Mesenchymal stem cell (in vitro differentiated cells and primary cell): ENCODE measurements around the gene EEF2K.

Source experiments
- DNase-seq: peaks from one replicate; pipeline ENCODE4 v3.0.0-alpha.2; 2013
- H2AFZ ChIP-seq: one replicate; pipeline ENCODE4 v1.6.1; 2013; ENCODE audit warnings: low read depth, mild to moderate bottlenecking, control low read depth, inconsistent platforms, low read length, moderate library complexity
- H2AK5ac ChIP-seq: 2 replicates; pipeline ENCODE4 v1.6.1; 2013; ENCODE audit warnings: low read length, moderate library complexity, mild to moderate bottlenecking, inconsistent platforms; ENCODE audit not compliant: severe bottlenecking
- H2BK120ac ChIP-seq: one replicate; pipeline ENCODE4 v1.6.1; 2013; ENCODE audit warnings: low read depth, mild to moderate bottlenecking, inconsistent platforms, low read length, moderate library complexity
- H2BK12ac ChIP-seq, 2 experiments: one replicate each; pipeline ENCODE4 v1.6.1; 2013; ENCODE audit warnings: inconsistent platforms in 2 of 2, low read length in 2 of 2, mild to moderate bottlenecking in 2 of 2, moderate library complexity in 2 of 2, control low read depth in 1 of 2
- H2BK15ac ChIP-seq: one replicate; pipeline ENCODE4 v1.6.1; 2013; ENCODE audit warnings: mild to moderate bottlenecking, low read depth, inconsistent platforms; ENCODE audit not compliant: poor library complexity, severe bottlenecking
- H2BK5ac ChIP-seq: 2 replicates; pipeline ENCODE4 v1.6.1; 2013; ENCODE audit warnings: low read depth, mild to moderate bottlenecking, low read length, control low read depth, inconsistent platforms; ENCODE audit not compliant: poor library complexity, severe bottlenecking
- H3K14ac ChIP-seq, 2 experiments: one replicate each; pipeline ENCODE4 v1.6.1; 2013; ENCODE audit warnings: inconsistent platforms in 2 of 2, low read length in 2 of 2, control low read depth in 1 of 2, mild to moderate bottlenecking in 1 of 2, moderate library complexity in 1 of 2
- H3K18ac ChIP-seq, 2 experiments: one replicate each; pipeline ENCODE4 v1.6.1; 2013; ENCODE audit warnings: inconsistent platforms in 2 of 2, low read length in 2 of 2, control low read depth in 1 of 2, low read depth in 1 of 2, mild to moderate bottlenecking in 1 of 2
- H3K23ac ChIP-seq, 2 experiments: one replicate each; pipeline ENCODE4 v1.6.1; 2013; ENCODE audit warnings: inconsistent platforms in 2 of 2, low read length in 2 of 2, mild to moderate bottlenecking in 2 of 2, moderate library complexity in 2 of 2, control low read depth in 1 of 2
- H3K27ac ChIP-seq: 2 replicates; pipeline ENCODE4 v1.5.1; 2013; ENCODE audit warnings: mild to moderate bottlenecking, moderate library complexity, low read length, control low read depth, inconsistent platforms; ENCODE audit not compliant: poor library complexity, severe bottlenecking
- H3K27me3 ChIP-seq, 2 experiments: 2 replicates each; pipeline versions ENCODE4 v1.6.1 to v1.7.0; 2013; ENCODE audit warnings: low read length in 2 of 2, mild to moderate bottlenecking in 2 of 2, moderate library complexity in 2 of 2, control low read depth in 1 of 2, inconsistent platforms in 1 of 2; ENCODE audit not compliant: control insufficient read depth in 1 of 2, insufficient read depth in 1 of 2
- H3K36me3 ChIP-seq, 2 experiments: 2 replicates each; pipeline versions ENCODE4 v1.6.1 to v1.7.0; 2013; ENCODE audit warnings: low read length in 2 of 2, control low read depth in 1 of 2, inconsistent platforms in 1 of 2, low read depth in 1 of 2, mild to moderate bottlenecking in 1 of 2; ENCODE audit not compliant: insufficient read depth in 2 of 2, control insufficient read depth in 1 of 2
- H3K4ac ChIP-seq, 2 experiments: one replicate each; pipeline ENCODE4 v1.6.1; 2013; ENCODE audit warnings: inconsistent platforms in 2 of 2, low read length in 2 of 2, mild to moderate bottlenecking in 2 of 2, moderate library complexity in 2 of 2, control low read depth in 1 of 2, low read depth in 1 of 2
- H3K4me1 ChIP-seq: 2 replicates; pipeline ENCODE4 v1.6.1; 2013; ENCODE audit warnings: low read depth, low read length, control low read depth; ENCODE audit not compliant: control insufficient read depth, insufficient read depth
- H3K4me2 ChIP-seq: 2 replicates; pipeline ENCODE4 v1.6.1; 2013; ENCODE audit warnings: low read length, mild to moderate bottlenecking, inconsistent platforms; ENCODE audit not compliant: poor library complexity, severe bottlenecking
- H3K4me3 ChIP-seq, 2 experiments: 2 replicates each; pipeline versions ENCODE4 v1.5.1 to v1.7.0; 2013; ENCODE audit warnings: low read length in 2 of 2, mild to moderate bottlenecking in 2 of 2, control low read depth in 1 of 2, low read depth in 1 of 2; ENCODE audit not compliant: insufficient read depth in 1 of 2
- H3K79me1 ChIP-seq: replicated peaks from 2 replicates; pipeline ENCODE4 v1.6.1; 2013; ENCODE audit warnings: mild to moderate bottlenecking, control low read depth, low read length, inconsistent platforms; ENCODE audit not compliant: poor library complexity, severe bottlenecking
- H3K9ac ChIP-seq: 2 replicates; pipeline ENCODE4 v1.7.0; 2013; ENCODE audit warnings: mild to moderate bottlenecking, low read length, moderate library complexity
- H3K9me3 ChIP-seq: 2 replicates; pipeline ENCODE4 v1.7.0; 2013; ENCODE audit warnings: mild to moderate bottlenecking, low read length; ENCODE audit not compliant: control insufficient read depth
- H4K8ac ChIP-seq: one replicate; pipeline ENCODE4 v1.6.1; 2013; ENCODE audit warnings: inconsistent platforms, mild to moderate bottlenecking, low read length, moderate library complexity
- H4K91ac ChIP-seq: one replicate; pipeline ENCODE4 v1.6.1; 2013; ENCODE audit warnings: mild to moderate bottlenecking, low read length, inconsistent platforms
- WGBS: methylation state at CpG from one replicate; pipeline ENCODE4 v1.1.7; 2013; ENCODE audit warnings: mixed read lengths; 5-methylcytosine and 5-hydroxymethylcytosine counted together

The EEF2K gene

DNA sequence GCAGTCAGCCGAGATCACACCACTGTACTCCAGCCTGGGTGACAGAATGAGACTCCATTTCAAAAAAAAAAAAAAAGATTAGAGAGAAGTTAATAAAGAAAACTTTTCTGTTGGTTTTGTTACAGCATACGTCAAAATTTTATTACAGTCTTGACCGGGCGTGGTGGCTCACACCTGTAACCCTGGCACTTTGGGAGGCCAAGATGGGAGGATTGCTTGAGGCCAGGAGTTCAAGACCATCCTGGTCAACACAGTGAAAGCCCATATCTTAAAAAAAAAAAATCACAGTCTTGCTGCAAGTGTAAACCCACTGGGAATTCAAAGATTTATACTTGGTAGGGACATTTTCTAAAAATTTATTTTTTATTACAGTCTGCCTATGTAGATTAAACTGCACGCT is 84.9 kb downstream of the EEF2K start:
- DNase-seq: no peak
- 100% methylated on average over 4 of the region's 5 CpGs for WGBS
- H2BK5ac ChIP-seq: no peak overlapping the region

DNA sequence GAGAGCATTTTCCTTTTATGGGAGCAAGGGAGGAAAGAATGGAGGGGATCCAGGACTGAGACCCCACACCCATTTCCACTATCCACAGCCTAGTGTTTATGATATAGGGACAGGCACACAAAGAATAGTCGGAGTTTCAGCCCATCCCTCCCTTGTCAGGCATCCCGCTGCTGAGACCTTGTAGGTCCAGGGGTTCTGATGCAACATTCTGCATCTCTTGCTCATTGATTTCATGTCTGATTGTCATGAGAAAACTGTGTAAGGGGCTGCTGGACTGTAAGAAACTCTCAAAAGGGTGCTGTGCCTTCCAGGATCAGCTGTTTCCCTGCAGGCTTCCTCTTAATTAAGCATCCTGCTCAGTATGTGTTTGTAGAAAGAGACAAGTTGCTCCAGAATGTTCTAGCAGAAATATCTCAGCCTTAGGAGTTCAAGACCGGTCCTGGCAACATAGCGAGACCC is 85.8 kb downstream of the EEF2K start:
- H2BK120ac ChIP-seq: no peak overlapping the region
- H2AK5ac ChIP-seq: no peak overlapping the region
- H2AFZ ChIP-seq: no peak overlapping the region
- no peak overlapping the region for H3K9ac ChIP-seq
- H3K14ac ChIP-seq: peak overlapping the region in 1 of 2 experiments; percentile 49
- DNase-seq: peak; percentile 52
- no peak overlapping the region for H3K4ac ChIP-seq
- no peak overlapping the region for H2BK15ac ChIP-seq
- no peak overlapping the region for H3K27ac ChIP-seq
- no peaks in the 10 kb centered on the region for H3K79me1 ChIP-seq
- H3K9me3 ChIP-seq: no peaks in the 10 kb centered on the region
- no peak overlapping the region for H3K18ac ChIP-seq
- H3K36me3 ChIP-seq: no peaks in the 10 kb centered on the region
- 73% methylated on average over 4 of the region's 4 CpGs for WGBS
- no peak overlapping the region for H4K91ac ChIP-seq
- H2BK5ac ChIP-seq: no peak overlapping the region
- no peaks in the 10 kb centered on the region for H3K27me3 ChIP-seq
- H3K4me2 ChIP-seq: no peak overlapping the region
- no peak overlapping the region for H2BK12ac ChIP-seq
- peaks cover 2% of the 10 kb centered on the region for H3K4me1 ChIP-seq
- H3K23ac ChIP-seq: no peak overlapping the region
- no peak overlapping the region for H3K4me3 ChIP-seq
- H4K8ac ChIP-seq: no peak overlapping the region

More for the DNA sequence above, 84.9 kb downstream of the EEF2K start:
- no peak overlapping the region for H3K4ac ChIP-seq
- H3K36me3 ChIP-seq: peaks cover 4 to 7% of the 10 kb centered on the region in 2 experiments
- H3K4me2 ChIP-seq: no peak overlapping the region
- no peak overlapping the region for H2BK12ac ChIP-seq
- no peak overlapping the region for H2BK120ac ChIP-seq
- no peak overlapping the region for H3K14ac ChIP-seq
- H3K4me3 ChIP-seq: no peak overlapping the region
- no peak overlapping the region for H3K18ac ChIP-seq
- no peaks in the 10 kb centered on the region for H3K9me3 ChIP-seq
- no peak overlapping the region for H3K9ac ChIP-seq
- no peak overlapping the region for H3K23ac ChIP-seq
- H3K27ac ChIP-seq: no peak overlapping the region
- no peak overlapping the region for H2BK15ac ChIP-seq
- H3K4me1 ChIP-seq: no peaks in the 10 kb centered on the region
- H4K91ac ChIP-seq: no peak overlapping the region
- H3K27me3 ChIP-seq: no peaks in the 10 kb centered on the region
- H3K79me1 ChIP-seq: no peaks in the 10 kb centered on the region
- H4K8ac ChIP-seq: no peak overlapping the region
- no peak overlapping the region for H2AK5ac ChIP-seq
- H2AFZ ChIP-seq: no peak overlapping the region

DNA sequence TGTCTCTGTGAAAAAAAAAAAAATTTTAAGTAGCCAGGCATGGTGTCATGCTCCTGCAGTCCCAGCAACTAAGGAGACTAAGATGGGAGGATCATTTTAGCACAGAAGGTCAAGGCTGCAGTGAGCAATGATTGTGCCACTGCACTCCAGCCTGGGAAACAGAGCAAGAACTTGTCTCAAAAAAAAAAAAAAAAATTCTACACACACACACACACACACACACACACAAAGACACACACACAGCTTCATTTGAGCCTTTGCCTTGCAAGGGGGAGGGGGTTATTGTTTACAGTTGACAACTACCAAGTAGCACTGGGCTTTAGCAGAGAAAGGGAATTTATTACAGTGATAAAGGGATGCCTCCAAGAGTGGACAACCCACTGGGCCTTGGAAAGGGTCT is 86.2 kb downstream of the EEF2K start:
- Histone ChIP-seq H2BK12ac (no peak overlapping the region), H3K27me3 (no peaks in the 10 kb centered on the region), H3K23ac (no peak overlapping the region), H2AK5ac (no peak overlapping the region), H2AFZ (no peak overlapping the region), H2BK5ac (no peak overlapping the region), H3K9ac (no peak overlapping the region), H3K4me1 (peaks cover 2% of the 10 kb centered on the region), H3K9me3 (no peaks in the 10 kb centered on the region), H3K36me3 (no peaks in the 10 kb centered on the region), H3K27ac (no peak overlapping the region), H4K8ac (no peak overlapping the region), H3K79me1 (no peaks in the 10 kb centered on the region), H3K4me3 (no peak overlapping the region), H4K91ac (no peak overlapping the region), H3K14ac (no peak overlapping the region), H2BK120ac (no peak overlapping the region), H3K4ac (no peak overlapping the region), H3K18ac (no peak overlapping the region), H2BK15ac (no peak overlapping the region), H3K4me2 (no peak overlapping the region)
- peak; percentile 29 for DNase-seq

DNA sequence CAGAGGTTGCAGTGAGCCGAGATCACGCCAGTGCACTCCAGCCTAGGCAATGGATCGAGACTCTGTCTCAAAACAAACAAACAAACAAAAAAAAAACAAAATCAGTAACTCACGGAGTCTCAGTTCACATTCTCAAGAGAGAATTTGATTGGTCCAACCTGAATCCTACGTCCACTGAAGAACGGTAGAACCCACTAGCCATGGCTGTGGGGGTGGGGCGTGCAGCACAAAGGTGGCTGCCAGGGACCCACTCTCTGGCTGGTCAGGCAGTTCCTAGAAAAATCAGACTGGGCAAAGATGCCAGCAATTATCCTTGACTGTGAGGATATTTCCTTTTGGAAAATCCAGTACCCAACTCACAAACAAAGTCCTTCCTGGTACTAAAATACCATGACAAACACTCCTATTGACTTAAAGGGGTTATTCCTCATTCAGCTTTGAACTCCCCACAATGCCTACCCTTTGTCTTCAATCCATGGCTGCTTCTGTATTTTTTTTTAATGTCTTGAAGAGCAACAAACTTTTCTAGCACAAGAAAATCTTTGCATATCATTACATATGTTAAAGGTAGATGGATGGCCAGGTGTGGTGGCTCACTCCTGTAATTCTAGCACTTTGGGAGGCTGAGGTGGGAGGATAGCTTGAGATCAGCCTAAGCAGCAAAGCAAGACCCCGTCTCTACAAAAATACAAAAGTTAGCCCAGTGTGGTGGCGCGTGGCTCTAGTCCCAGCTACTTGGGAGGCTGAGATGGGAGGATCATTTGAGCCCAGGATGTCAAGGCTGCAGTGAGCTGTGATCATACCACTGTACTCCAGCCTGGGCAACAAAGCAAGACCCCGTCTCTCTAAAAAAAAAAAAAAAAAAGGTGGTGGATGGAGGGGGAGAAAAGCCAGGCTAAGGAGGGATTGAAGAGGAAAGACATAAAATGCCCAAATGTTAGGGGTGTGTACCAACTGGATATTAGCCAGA is 87.3 kb downstream of the EEF2K start:
- Histone ChIP-seq H2BK120ac (no peak overlapping the region), H3K9ac (no peak overlapping the region), H2BK5ac (no peak overlapping the region), H2AFZ (no peak overlapping the region), H3K9me3 (no peaks in the 10 kb centered on the region), H4K91ac (no peak overlapping the region), H3K4me1 (peaks cover 2% of the 10 kb centered on the region), H3K79me1 (no peaks in the 10 kb centered on the region), H2BK12ac (no peak overlapping the region), H2AK5ac (no peak overlapping the region), H3K14ac (no peak overlapping the region), H3K4ac (no peak overlapping the region), H3K27me3 (no peaks in the 10 kb centered on the region), H4K8ac (no peak overlapping the region), H3K18ac (no peak overlapping the region), H3K4me3 (no peak overlapping the region), H2BK15ac (no peak overlapping the region), H3K27ac (no peak overlapping the region), H3K4me2 (no peak overlapping the region), H3K36me3 (no peaks in the 10 kb centered on the region), H3K23ac (no peak overlapping the region)
- DNase-seq: no peak
- WGBS: 92% methylated on average over 11 of the region's 11 CpGs
